GM18519 (cell line): Measurements from ENCODE around the gene NLRC5.
"Not testable (repeated sequence)": the region's sequence is repeated elsewhere in the genome, so short reads cannot be mapped to it uniquely, and the experiment has no call there.

ENCODE experiments used
- ATAC-seq: cut with Tn5 transposase; IDR thresholded peaks from one replicate; pipeline ENCODE4 v1.9.1; 2021; ENCODE audit warnings: mild to moderate bottlenecking, moderate library complexity; ENCODE audit not compliant: unreplicated experiment, low FRiP score

Gene NLRC5

DNA sequence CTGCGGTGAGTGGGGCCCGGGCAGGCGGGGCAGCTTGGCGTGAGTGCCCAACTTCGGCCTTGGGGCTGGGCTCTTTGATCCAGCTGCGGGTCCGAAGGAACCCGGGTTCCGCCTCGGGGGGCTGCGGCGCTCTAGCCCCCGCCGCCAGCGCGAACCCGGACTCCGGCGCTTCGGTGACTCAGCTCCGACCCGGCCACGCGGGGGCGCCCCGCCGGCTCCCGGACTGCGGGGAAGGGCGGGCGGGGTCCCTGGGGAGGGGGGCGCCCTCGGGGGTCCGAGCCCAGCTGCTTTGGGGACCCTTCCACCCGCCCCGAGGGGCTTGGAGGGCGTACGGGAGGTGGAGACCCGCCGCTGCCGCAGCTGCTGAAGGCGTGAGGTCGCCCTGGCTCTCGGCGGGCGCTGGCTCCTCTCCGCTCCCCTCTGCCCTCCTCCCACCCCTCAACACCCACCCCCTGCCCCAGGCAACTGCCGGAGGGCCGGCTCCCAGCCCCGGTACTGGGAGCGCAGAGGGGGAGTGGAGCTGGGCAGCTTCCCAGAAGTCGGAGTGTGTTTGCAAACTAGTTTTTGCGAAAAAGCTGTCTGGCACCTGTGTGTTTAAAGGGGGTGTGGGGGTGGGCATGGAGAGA is 103.5 kb downstream of the NLRC5 start:
- no peak for ATAC-seq

DNA sequence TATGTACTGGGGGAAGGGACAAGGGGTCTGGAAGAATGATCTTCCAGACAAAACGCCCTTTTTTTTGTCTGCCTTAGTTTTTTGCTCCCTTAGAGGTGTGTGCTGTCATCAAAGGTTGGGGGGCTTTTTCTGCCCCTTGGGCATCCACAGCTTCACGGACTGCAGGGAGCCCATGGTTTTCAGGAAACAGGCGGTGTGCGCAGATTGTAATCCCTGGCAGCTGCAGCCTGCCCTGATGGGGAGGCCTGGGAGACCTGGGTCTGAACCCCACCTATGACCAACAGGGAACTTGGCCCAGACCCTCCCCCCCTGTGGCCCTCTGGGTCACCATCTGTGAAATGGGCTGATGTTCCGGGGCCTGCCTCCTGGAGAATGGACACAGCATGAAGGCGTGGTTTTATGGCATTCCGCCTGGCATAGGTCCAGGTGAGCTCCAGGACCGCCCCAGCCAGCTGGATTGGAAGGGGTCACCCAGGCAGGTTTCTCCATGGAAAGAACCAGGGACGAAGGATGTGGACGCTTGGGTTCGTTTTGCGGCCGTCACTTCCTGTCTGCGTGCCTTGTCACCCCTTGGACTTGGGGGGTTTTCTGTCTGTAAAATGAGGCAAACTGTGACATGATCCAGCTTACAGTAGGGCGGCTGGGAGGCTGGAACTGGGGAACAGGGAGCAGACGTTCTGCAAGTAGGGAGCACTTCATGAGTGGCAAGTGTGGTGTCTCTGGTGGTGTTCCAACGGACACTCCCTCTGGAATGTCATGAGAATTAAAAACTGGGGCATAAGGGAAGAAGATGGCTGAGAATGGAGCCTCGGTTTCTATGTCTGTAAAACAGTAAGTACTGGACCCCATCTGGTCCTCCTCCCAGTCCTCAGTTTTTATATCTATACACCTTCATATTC is 104.6 kb downstream of the NLRC5 start:
- no peak for ATAC-seq

DNA sequence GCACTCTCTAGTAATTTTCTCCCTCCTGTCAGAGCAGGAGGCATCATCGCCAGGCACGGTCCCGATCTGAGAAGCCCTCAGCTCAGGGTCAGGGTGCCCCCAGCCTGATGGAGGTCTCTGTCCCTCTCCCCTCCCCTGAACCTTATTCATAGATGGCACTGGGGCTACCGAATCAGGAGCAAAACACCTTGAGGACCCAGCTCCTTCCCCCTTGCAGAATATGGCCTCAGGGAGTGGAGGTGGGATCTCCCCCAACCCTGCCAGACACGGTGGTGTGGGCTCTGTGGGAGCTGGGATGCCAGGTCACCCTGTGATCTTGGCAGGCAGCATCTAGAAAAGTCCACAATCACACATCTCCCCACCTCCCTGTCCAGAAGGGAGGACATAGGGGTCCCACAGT is 105.6 kb downstream of the NLRC5 start:
- no peak for ATAC-seq

GRCh38 chr16:57096192-57096591 is 106.8 kb downstream of the NLRC5 start:
- ATAC-seq = no peak

DNA sequence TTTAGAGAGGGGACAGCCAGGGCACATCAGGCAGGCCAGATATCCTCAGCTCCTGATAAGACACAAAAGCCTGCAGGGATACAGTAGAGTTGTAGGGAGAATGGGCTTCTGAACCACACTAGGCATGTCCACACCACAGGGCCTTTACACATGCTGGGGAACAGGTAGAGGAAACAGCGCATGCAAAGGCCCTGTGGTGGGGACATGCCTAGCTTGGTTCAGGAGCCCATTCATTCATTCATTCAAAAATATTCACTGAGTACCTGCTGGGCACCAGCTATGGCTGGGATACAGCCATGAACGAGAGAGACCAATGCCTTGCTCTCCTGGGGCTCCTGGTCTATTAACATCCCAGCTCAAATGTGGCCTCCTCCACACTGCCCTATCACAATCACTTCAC is 107.4 kb downstream of the NLRC5 start:
- no peak for ATAC-seq

GRCh38 chr16:57098188-57098841 is 109.0 kb downstream of the NLRC5 start:
- ATAC-seq = no peak

GRCh38 chr16:57099965-57100364 is 110.6 kb downstream of the NLRC5 start:
- not testable (repeated sequence) for ATAC-seq

DNA sequence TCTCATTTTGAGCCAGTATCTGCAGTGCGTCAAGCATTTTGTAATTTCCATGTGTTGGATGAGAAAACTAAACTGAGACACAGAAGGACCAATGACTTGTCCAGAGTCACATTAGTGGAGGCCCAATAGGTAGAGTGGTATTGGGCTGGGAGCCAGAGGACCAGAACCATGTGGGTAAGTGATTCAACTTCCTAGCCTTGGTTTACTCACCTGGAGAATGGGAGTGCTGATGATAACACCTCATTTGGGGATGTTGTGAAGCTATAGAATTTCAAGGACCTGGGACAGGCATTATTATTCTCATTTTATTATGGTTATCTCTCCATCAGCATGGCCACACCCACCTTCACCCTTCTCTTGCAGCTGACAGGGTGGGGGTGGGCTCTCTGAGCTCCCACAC is 111.1 kb downstream of the NLRC5 start:
- no peak for ATAC-seq

GRCh38 chr16:57102888-57103851 is 113.8 kb downstream of the NLRC5 start:
- no peak for ATAC-seq

- no peak for ATAC-seq
Observed at GRCh38 chr16:57104706-57105105, 115.3 kb downstream of the NLRC5 start.

- ATAC-seq = no peak
Observed at GRCh38 chr16:57105184-57105583, 115.8 kb downstream of the NLRC5 start.

DNA sequence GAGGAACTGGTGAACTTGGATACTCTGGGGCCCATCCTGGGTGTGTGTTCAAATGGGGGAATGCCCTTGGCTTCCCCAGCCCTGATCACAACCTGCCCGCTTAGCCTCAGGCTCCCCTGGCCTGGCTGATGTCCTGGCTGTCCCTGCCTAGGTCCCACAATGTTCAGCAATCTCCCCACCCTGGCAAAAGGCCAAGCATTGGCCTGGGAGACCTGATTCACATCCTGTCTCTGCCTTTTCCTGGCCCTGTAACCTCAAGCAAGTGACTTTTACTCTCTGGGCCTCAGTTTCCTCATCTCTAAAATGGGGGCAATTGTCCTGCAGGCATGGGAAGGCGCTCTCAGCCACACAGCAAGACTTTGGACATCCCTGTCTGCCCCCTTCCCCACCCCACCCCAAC is 117.4 kb downstream of the NLRC5 start:
- ATAC-seq = no peak

GRCh38 chr16:57107321-57107922 is 118.1 kb downstream of the NLRC5 start:
- no peak for ATAC-seq

GRCh38 chr16:57108432-57108831 is 119.1 kb downstream of the NLRC5 start:
- ATAC-seq = no peak

GRCh38 chr16:57109259-57110105 is 120.1 kb downstream of the NLRC5 start:
- ATAC-seq = not testable (repeated sequence)

GRCh38 chr16:57110937-57111336 is 121.6 kb downstream of the NLRC5 start:
- no peak for ATAC-seq

DNA sequence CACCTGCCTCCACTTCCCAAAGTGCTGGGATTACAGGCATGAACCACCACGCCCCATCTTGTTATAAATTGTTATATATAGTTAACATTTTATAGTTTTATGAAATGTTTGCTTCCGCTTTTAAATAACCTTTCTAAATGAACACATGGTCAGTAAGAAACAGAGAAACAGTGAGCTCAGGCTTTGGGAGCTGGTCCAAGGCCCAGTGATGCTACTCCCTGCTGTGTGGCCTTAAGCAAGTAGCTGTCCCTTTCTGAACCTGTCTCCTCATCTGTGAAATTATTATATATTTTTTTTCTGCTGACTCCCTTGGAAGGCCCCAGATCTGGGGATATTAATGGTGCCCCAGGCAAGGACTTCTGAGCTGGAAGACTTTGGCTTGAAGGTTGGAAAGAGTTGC is 122.1 kb downstream of the NLRC5 start:
- ATAC-seq = no peak

- ATAC-seq = no peak
Observed at GRCh38 chr16:57112403-57113041, 123.2 kb downstream of the NLRC5 start.

GRCh38 chr16:57113042-57113453 is 123.7 kb downstream of the NLRC5 start:
- ATAC-seq = no peak
